ENCODE results near the gene MFF. TPM values are rescaled to one million over a fixed set of nuclear protein-coding genes. Genes with fewer than 3 reads are reported as not detected.

MFF gene, protein sequence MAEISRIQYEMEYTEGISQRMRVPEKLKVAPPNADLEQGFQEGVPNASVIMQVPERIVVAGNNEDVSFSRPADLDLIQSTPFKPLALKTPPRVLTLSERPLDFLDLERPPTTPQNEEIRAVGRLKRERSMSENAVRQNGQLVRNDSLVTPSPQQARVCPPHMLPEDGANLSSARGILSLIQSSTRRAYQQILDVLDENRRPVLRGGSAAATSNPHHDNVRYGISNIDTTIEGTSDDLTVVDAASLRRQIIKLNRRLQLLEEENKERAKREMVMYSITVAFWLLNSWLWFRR
- 60.4 and 65.1 TPM in 2 replicates for total RNA-seq
- polyA plus RNA-seq: 32.9 and 36.3 TPM in 2 replicates
- 46.8 and 52.4 TPM in 2 replicates for polyA plus RNA-seq (2011; cell fraction: cytosol; rRNA removed)
- 81.1 and 88.0 TPM in 2 replicates for polyA plus RNA-seq (2011; cell fraction: nucleus; rRNA removed)
- 67.2 and 81.6 TPM in 2 replicates for polyA plus RNA-seq (2012)
- polyA minus RNA-seq: 34.1 and 34.8 TPM in 2 replicates
- 113 TPM for polyA minus RNA-seq (2011; cell fraction: cytosol; rRNA and poly(A)+ RNA removed)
- 64.8 and 71.7 TPM in 2 replicates for polyA minus RNA-seq (2011; cell fraction: nucleus; rRNA and poly(A)+ RNA removed)
- Bru-seq, nascent RNA: percentile 87 among the genes with signal in this experiment
- percentile 77 among the genes with signal in this experiment for BruChase-seq, experiment 1, labeled RNA remaining after a 6-hour chase
- BruChase-seq, experiment 2, labeled RNA remaining after a 2-hour chase: percentile 82 among the genes with signal in this experiment
- long read RNA-seq, transcript MFF-201 (9 exons, 2,004 nt): minor isoform, 17 of 154 reads
- long read RNA-seq, transcript MFF-207 (6 exons, 1,548 nt): minor isoform, 17 of 154 reads
- long read RNA-seq, transcript MFF-219 (5 exons, 820 nt): minor isoform, 15 of 154 reads
- long read RNA-seq, transcript MFF-205 (7 exons, 1,085 nt): major isoform, 37 of 154 reads
- long read RNA-seq, partial matches to known transcripts: 2 of 154 reads
- long read RNA-seq, other reads (novel, unspliced or antisense): 53 of 154 reads

DNA sequence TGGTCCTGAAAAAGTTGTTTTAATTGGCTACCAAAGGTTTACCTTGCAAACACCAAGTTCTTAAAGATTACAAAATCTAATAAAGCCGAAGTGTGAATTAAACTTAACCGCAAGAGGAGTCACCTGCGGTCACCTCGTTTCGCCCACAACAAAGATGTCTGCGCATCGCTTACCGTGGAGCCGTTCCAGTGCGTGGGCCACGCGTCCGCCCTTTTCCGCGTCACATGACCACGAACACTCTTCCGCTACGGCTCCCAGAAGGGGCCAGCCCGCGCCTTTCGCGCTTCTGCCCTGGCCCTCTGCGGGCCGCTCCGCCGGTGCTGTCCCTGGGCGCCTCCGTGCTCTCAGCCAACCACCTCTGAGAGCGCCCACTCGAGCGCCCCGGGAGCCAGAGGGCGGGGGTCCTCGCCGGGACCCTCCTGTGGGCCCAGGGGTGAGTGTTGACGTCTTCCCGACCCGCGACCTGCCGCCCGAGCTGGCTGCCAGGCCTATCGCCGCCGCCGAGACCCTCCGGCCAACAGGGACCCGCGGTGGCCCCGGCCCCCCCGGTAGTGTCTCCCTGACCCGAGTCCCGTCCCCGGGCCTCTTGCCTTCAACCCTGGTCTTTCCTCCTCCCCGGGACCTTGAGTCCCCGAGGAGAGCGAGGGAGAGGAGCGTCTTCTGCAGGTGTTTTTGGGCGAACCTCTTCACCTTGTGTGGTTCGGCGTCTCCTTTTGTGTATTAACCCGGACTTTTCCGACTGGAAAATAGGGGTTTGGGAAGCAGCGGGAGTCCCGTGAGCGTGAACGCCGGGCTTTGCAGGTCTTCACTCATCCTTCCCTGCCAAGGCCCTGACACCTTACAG, at the start of gene MFF:
Gene MFF, plus strand, starts transcription at position 257 of the 844 bp plus-strand sequence. CDS start 5,415 bp downstream, outside the sequence.
- H3K27me3 ChIP-seq (ENCODE audit: control insufficient read depth in 2 of 2, insufficient read depth in 2 of 2, low read length in 2 of 2): no peaks in the 10 kb centered on the region
- peaks cover 12% of the 10 kb centered on the region for H3K4me1 ChIP-seq (ENCODE audit: control insufficient read depth, extremely low read depth, insufficient read depth, low read length)
- DNase-seq (ENCODE audit: low read depth, low spot score) (peak; percentile 90), FAIRE-seq (peak; percentile 77)
- dilution Hi-C loops (cut with MboI; ENCODE audit: extremely low pct_ligation_motif_present, low sequenced_read_pairs) (no loop called here), intact Hi-C loops (cut with micrococcal nuclease) (loop anchor here (1.0 to 5.0 kb wide), 3 partner anchors 147 to 537 kb away; partner anchors contain the start of gene AGFG1)
- H3K27ac ChIP-seq (ENCODE audit: insufficient read depth, low read depth, low read length): peak within 1 kb of the TSS; percentile 59
- TF ChIP-seq, protein P1, sequence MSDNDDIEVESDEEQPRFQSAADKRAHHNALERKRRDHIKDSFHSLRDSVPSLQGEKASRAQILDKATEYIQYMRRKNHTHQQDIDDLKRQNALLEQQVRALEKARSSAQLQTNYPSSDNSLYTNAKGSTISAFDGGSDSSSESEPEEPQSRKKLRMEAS (IDR thresholded peaks at IDR 0.05; ENCODE audit: insufficient read depth, insufficient read length): peak; percentile 98
- TF ChIP-seq FOS (IDR thresholded peaks at IDR 0.05; ENCODE audit: borderline replicate concordance, insufficient read depth, low read length) (no peak), POLR2A (IDR thresholded peaks at IDR 0.05; ENCODE audit: low read depth, low read length) (peak; percentile 82), POLR2AphosphoS5 (IDR thresholded peaks at IDR 0.05; ENCODE audit: insufficient read depth, low read depth, low read length) (peak; percentile 87), MYC (IDR thresholded peaks at IDR 0.05; ENCODE audit: low read depth, low read length) (peak; percentile 96), EZH2 (IDR thresholded peaks at IDR 0.05; ENCODE audit: borderline replicate concordance, low read depth, low read length, severe bottlenecking) (no peak), GATA2 (IDR thresholded peaks at IDR 0.05; ENCODE audit: insufficient read depth, insufficient read length, low read depth, low read length) (no peak), JUN (IDR thresholded peaks at IDR 0.05; ENCODE audit: borderline replicate concordance, insufficient read depth, insufficient read length, low read depth) (no peak)
- TF ChIP-seq, protein P2, sequence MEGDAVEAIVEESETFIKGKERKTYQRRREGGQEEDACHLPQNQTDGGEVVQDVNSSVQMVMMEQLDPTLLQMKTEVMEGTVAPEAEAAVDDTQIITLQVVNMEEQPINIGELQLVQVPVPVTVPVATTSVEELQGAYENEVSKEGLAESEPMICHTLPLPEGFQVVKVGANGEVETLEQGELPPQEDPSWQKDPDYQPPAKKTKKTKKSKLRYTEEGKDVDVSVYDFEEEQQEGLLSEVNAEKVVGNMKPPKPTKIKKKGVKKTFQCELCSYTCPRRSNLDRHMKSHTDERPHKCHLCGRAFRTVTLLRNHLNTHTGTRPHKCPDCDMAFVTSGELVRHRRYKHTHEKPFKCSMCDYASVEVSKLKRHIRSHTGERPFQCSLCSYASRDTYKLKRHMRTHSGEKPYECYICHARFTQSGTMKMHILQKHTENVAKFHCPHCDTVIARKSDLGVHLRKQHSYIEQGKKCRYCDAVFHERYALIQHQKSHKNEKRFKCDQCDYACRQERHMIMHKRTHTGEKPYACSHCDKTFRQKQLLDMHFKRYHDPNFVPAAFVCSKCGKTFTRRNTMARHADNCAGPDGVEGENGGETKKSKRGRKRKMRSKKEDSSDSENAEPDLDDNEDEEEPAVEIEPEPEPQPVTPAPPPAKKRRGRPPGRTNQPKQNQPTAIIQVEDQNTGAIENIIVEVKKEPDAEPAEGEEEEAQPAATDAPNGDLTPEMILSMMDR (IDR thresholded peaks at IDR 0.05; ENCODE audit: extremely low read depth in 1 of 2, insufficient read depth in 1 of 2, low read depth in 1 of 2, low read length in 2 of 2): no peak
- peak within 1 kb of the TSS; percentile 87 for H3K9ac ChIP-seq (replicated peaks; ENCODE audit: extremely low read depth, insufficient read depth, low read length)
- peak within 1 kb of the TSS; percentile 86 for H2AFZ ChIP-seq (ENCODE audit: low read depth, low read length)
- H3K36me3 ChIP-seq (ENCODE audit: control insufficient read depth in 2 of 2, extremely low read depth in 1 of 2, insufficient read depth in 2 of 2, low read length in 2 of 2): no peaks in the 10 kb centered on the region
- peaks cover 33% of the 10 kb centered on the region for H3K79me2 ChIP-seq (ENCODE audit: control insufficient read depth, insufficient read depth, low read length)
- no peaks in the 10 kb centered on the region for H3K9me1 ChIP-seq (replicated peaks; ENCODE audit: control insufficient read depth, extremely low read depth, insufficient read depth, low read length)
- BruUV-seq (replicated peaks): TSS peak; percentile 49
- CTCF ChIA-PET: interaction anchor here (0.6 to 3.0 kb wide), 5 partner anchors 11 to 241 kb away, joined by 3 to 10 read pairs (median 4); no protein-coding TSS in a partner anchor
- POLR2A ChIA-PET: no interaction called here
- H3K9me3 ChIP-seq (replicated peaks; ENCODE audit: control insufficient read depth, insufficient read depth, low read length): no peaks in the 10 kb centered on the region
- peak within 1 kb of the TSS; percentile 82 to 94 (median 85) for H3K4me3 ChIP-seq (replicated peaks in 1 of 3; ENCODE audit: insufficient read depth in 1 of 3, low read depth in 1 of 3, low read length in 3 of 3)
- H4K20me1 ChIP-seq (replicated peaks; ENCODE audit: control insufficient read depth, extremely low read depth, insufficient read depth, low read length): no peaks in the 10 kb centered on the region
- H3K4me2 ChIP-seq (ENCODE audit: insufficient read depth, low read length): peak within 1 kb of the TSS; percentile 91

Data from endothelial cell of umbilical vein (primary cell).